NOMO-1 treated with dmso at 0.1 percent for 144 hours (cell line): ENCODE results near the gene MBP.

Experiments used
- DNase-seq: peaks from one replicate; lab custom pipeline; 2025; ENCODE audit not compliant: unreplicated experiment; lab: John Stamatoyannopoulos, UW

Gene MBP

DNA sequence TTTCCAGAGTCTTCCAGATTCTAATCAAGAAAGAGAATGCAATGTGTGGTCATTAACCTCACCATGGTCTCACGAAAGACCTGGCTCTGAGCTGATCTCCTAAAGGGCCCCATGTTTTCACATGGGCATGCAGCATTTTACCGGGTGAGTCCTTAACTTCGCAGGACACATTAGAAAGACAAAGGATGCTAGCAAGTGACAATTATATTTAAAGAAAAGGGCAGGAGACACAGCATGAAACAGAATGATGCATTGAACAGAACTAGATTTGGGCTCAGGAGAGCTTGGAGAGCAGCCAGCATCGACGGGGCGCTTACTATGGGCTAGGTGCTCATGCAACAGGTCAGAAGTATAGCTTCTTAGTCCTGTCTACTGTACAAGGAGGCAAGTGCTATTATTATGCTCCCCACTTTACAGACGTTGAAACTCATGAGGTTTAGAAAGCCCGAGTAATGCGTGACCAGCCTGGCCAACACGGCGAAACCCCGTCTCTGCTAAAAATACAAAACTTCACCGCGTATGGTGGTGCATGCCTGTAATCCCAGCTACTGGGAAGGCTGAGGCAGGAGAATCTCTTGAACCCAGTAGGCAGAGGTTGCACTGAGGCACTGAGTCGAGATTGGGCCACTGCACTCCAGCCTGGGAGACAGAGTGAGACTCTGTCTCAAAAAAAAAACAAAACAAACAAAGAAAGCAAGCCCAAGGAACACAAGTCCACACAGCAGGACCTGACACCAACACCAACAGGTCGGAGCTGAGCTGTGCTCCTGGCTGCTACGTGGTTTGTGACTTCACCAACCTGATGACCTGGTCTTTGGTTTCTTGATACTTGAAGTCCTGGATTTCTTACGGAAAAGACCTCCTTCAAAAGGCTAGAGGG lies 16.1 kb downstream of the MBP start:
- DNase-seq, result no peak

DNA sequence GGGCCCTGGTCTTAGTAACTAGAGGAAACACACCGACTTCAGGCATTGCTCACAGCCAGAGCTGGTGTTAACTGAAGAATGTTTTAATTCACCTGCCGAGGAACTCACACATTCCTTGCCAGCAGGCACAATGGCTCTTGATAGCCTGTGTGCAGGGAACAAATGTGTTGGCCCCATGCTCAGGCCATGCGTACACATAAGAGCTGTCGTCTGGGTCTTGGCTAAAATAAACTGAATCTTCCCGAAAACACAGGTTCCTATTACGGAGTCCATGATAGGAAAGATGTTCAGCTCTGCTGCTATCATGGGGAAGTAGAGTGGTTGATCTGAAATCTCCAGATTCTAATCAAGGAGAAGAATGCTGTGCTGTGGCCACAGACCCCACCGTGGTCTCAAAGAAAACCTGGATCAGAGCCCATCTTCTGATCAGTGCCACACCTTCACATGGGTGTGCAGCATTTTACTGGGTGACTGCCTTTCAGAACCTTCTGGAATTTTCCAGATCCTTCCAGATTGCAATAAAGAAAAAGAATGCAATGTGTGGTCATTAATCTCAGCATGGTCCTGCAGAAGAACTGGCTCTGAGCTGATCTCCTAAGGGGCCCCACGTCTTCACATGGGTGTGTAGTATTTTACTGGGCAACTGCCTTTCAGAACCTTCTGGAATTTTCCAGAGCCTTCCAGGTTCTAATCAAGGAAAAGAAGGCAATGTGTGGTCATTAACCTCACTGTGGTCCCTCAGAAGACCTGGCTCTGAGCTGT lies 17.2 kb downstream of the MBP start:
- DNase-seq, result no peak

DNA sequence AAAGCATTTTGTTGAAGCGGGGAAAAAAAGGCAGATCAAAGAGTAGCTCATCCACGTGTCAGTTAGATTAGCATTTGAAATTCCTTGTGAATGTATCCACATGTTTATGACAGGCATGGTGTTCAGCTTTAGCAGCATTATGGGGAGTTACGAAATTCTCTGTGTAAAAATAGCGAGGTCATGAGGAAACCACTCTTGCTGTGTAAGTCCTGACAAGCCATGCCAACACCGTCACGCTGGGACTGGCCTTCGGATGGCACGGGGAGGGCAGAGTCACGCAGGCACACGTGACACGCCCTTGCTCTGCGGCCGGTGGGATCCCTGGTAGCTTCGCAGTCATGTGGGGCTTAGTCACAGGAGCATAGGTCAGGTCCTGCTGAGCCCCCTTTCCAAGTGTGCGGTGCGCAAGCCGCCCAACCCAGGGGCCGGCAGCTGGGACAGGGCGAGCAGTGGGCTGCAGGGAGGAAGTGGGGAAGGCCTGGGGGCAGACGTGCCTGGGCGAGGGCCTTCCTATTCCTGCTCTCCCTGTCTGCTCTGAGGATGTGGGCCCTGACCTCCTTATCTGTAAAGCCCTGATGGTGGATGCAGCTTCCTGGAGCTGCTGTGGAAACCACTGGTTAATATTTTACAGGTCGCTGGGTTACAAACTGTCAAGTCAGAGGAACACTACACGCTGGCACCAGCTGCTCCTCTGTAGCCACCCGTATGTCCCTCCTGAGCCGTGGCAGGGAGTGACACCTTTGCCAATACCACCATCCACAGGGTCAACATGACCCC lies 18.0 kb downstream of the MBP start:
- DNase-seq, result peak; percentile 89

DNA sequence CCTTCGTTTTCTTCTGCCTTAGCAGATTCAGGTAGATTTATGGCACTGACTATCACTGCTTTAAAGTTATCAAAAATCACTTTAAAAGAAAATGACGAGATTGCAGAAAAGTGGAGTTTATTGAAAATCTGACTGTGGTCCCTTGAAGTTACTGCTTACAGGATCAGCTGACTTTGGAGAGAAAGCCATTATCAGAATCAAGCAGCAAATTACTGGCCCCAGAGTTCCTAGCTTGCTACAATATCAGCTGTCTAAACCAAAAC lies 18.5 kb downstream of the MBP start:
- DNase-seq, result no peak

DNA sequence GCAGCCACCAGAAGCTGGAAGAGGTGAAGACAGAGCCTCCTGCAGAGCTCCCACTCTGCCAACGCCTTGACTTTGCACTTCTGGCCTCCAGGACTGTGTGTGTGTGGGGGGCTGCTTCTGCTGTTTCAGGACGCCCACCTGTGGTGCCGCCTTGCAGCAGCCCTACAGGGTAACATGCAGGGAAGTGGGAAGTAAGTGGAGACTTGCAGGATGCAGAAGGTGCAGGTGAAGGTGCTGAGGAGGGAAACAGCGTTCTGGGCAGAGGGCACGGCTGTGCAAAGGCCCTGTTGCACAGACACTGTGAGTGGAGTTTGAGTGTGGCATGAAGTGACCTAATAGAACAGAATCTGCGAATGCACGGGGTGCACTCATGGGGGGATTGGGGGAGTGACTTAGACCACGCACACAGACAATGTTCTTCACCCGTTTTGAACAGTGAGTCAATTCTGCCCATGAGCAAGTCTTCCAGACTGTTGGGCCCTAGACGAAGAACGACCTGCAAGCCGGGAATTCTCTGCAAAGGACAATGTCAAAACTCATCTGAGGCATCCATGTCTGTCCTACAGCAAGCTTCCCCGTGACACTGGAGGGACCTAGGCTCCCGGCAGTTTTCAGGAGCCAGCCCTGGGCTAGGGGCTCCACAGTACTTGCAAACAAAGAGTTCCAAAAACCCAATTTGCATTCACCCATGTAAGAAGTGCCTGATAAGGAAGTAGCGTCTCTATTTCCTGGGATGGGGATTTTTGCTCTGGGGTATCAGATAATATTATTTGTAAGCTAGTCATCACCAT lies 19.0 kb downstream of the MBP start:
- DNase-seq, result no peak

DNA sequence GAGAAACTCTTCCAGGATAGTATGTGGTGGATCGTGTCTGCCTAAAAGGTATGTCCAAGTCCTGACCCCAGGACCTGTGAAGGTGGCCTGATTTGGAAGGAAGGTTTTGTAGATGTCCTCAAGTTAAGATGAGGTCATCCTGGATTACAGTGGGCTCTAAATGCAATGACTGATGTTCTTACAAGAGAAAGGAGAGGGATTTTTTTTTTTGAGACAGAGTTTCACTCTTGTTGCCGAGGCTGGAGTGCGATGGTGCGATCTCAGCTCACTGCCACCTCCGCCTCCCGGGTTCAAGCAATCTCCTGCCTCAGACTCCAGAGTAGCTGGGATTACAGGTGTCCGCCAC lies 19.9 kb downstream of the MBP start:
- no peak for DNase-seq

GRCh38 chr18:77111951-77112746 lies 20.4 kb downstream of the MBP start:
- no peak for DNase-seq

DNA sequence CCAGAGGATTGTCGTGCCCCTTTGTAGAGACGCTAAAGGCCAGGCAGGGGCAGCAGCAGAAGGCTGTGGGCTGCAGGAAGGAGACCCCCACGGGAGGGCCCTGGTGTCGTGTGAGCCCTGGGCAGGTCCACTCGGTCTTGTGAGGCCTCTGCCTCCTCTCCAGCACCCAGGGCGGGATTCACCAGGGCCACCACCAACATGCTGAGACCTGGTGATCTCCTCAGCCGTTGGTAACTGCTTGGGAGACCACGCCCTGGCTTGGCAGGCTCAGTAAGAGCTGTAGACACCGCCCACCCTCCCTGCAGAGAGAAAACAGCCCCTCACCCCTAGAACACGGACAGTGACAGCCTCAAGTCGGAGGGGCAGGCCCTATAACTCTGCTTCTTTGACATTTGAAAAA lies 21.1 kb downstream of the MBP start:
- no peak for DNase-seq

DNA sequence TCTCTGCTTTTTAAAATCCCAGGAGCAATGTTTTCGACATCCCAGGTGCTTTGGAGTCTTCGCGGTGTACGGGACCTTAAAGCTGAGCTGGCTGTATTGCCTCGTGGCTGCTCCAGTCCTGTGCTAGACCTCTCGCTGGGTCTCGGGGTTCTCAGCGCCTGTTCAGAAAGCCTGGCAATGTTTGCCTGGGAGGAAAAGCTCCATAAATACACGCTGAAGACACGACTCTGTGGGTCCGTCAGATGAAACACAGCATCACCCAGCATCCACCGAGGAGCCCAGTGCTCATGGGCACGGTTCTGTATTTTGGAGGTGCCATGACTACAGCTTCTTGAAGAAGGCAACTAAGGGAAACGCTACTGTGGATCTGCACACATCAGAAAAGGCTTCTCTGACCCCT lies 21.6 kb downstream of the MBP start:
- DNase-seq, result no peak

DNA sequence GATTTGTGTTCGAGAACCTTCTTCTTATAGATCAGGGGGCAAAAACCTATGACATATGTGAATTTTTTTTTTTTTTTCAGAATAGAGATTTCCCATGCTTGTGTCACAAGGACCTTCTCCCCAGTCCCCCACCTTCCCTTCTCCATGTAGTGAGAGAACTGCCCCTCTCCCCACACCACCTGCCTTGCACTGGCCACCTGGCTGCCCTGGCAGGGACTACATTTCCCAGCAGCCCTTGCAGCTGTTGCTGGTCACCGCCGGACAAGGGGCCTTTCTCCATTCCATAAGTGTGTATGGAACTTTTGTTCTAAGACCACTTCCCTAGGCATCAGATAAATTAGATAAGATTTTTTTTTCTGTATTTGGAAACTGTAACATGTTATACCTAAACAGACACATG lies 22.2 kb downstream of the MBP start:
- DNase-seq, result no peak

DNA sequence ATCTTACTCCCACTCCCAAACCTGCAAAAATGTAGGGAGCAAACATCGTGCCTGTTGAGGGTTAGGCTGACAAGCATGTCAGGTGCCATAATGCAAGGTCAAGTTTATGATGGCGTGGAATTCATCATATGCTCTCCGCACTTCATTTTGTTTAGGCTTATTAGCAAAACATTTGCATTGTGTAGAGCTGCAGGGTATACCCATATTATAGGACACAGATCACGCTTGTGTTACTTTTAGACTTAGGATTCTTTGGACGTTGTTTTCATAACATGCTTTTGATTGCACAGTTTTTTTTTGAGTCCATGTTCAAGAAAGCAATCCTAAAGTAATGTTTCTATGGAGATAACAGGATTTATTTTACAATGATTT lies 22.9 kb downstream of the MBP start:
- no peak for DNase-seq

- no peak for DNase-seq
Observed at GRCh38 chr18:77108821-77109647, 23.5 kb downstream of the MBP start.

DNA sequence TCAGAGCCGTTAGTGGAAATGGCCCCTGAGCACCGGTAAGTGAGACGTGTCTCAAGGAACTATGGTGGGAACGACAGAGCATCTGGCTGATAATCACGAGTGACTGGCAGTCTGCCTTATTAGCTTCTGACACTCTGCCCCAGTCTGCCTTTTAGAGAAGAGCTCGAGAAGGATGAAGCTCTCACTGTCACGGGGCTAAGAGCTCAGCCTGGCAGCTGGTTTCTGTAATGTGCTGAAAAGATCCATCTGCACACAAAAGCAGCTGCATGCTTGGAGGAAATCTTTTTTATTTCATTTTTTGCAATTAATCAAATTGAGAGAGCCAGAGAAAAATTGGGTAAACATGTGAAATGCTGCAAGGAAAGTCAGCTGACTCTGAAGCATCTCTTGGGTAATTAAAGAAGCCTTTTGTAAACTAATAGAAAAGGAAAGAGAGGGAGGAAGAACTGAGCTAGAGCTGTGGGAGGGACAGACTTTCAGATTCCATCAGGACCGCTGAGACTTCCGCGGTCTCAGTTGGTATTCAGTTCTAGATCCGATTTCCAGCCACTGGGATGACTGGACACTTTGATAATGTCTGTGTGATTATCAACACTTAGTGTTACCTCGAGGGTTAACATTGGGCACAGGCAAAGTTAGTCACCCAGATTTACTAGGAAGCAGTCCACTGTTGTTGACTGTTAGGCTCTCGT lies 24.4 kb downstream of the MBP start:
- no peak for DNase-seq

GRCh38 chr18:77107292-77107691 lies 25.3 kb downstream of the MBP start:
- DNase-seq, result no peak

DNA sequence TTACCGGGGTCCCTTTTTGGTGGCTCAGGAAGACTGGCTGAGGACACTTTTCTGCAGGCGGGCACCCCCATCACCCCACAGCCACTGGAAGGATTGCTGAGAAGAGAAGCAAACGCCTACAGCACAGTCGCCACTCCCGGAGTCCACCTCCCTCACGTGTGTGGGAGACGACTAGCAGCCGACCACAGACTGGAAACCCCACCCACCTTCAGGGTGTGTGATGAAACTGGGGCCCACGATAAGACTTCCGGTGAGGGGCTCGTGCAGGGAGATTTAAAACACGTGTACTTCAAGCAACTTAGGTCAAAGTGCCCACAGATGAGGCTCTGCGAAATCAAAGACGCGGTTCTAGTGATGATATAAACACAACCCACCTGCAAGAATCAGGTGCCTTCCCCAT lies 26.3 kb downstream of the MBP start:
- DNase-seq, result no peak

GRCh38 chr18:77105680-77106079 lies 26.9 kb downstream of the MBP start:
- DNase-seq, result no peak

DNA sequence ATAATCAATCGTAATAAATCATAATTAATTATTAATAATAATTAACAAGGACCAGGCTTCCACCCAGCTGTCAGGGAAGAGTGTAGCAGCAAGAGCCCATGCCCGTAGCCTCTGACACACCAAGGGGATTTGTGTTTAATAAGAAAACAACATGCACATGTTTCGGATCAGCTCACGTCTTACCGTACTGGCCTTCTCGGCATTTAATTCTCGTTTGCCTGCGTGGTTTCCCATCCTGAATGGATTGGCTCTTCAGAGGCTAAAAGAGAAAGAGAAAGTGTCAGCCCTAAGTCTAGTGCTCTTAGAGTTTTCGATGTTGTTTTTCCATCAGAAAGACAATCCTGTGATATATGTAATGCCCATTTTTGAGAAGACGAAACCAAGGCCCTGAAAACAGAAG lies 27.6 kb downstream of the MBP start:
- no peak for DNase-seq

DNA sequence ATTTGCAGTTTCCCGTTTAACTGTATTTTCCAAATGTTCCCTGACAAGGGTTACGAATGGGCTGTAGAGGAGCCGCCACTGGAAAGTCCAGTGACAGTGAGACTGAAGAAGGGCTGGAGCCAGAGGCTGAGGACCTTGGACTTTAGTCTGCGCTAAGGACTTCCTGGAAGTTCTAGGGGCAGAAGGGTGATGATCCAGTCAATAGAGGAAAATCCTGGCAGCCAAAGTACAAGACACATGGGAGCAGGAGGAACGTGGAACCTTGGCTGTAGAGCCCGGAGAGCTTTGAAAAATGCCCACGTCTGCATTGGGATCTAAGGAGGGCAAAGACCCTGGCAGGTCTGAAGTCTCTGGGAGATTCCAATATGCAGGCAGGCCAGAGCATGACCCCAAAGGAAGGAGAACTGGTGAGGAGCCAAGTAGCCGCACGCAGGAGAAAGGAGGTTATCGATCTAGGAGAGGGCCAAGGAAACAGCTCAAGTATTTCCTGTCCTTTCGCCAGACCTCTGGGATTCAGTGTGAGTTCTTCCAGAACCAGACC lies 28.5 kb downstream of the MBP start:
- DNase-seq, result no peak
